WTC11 (cell line): ENCODE data around the gene FHOD3.

Experiments used
- CBFB ChIP-seq: sonication (generic); formaldehyde crosslinking; IDR thresholded peaks from 2 replicates; pipeline ENCODE4 v1.8.1; 2022; ENCODE audit warnings: mild to moderate bottlenecking, low read depth, missing genetic modification reagents
- TCF7 ChIP-seq: sonication (generic); formaldehyde crosslinking; IDR thresholded peaks from 2 replicates; pipeline ENCODE4 v1.8.0; 2022; ENCODE audit warnings: mild to moderate bottlenecking, low read depth, missing genetic modification reagents, moderate library complexity
- TEAD4 ChIP-seq: sonication (generic); formaldehyde crosslinking; IDR thresholded peaks from 2 replicates; pipeline ENCODE4 v1.8.0; 2022; ENCODE audit warnings: mild to moderate bottlenecking, missing genetic modification reagents
- ZNF121 ChIP-seq: sonication (generic); formaldehyde crosslinking; IDR thresholded peaks from 2 replicates; pipeline ENCODE4 v1.8.0; 2023; ENCODE audit warnings: missing genetic modification reagents
- TF ChIP-seq, protein P1 (sequence below): fragments of 200-600 bp; IDR thresholded peaks from 2 replicates; pipeline ENCODE4 v1.8.0; 2022; ENCODE audit warnings: antibody characterized with exemption
- TF ChIP-seq, protein P2 (sequence below): sonication (generic); formaldehyde crosslinking; IDR thresholded peaks from 2 replicates; pipeline ENCODE4 v1.8.1; 2022; ENCODE audit warnings: mild to moderate bottlenecking, missing genetic modification reagents, moderate library complexity, borderline replicate concordance
- TF ChIP-seq, protein P3 (sequence below): sonication (generic); formaldehyde crosslinking; IDR thresholded peaks from 2 replicates; pipeline ENCODE4 v1.8.1; 2023; ENCODE audit warnings: mild to moderate bottlenecking, missing genetic modification reagents, moderate library complexity
- TF ChIP-seq, protein P4 (sequence below): sonication (generic); formaldehyde crosslinking; IDR thresholded peaks from 2 replicates; pipeline ENCODE4 v1.8.0; 2022; ENCODE audit warnings: missing genetic modification reagents

DNA sequence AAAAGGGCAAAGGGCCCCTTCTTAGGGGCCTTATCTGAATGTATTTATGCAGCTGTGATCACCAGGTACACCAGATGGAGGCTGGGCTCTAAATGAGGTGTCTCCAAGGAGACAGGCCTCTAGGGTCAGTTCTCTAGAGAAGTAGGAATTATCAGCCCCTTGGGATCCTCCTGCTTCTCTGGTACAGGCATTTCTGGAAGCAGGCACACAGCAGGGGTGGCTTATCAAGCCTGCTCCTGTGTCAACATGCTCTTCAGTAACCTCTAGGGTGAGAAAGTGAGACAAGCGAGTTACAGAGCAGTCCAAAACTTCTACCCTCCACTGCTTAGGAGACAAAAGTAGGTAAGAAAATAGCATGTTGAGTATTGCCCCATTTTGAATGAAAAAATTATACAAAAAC lies 517.5 kb downstream of the FHOD3 start:
- TF ChIP-seq TCF7 (CRISPR knock-in tag) = no peak
- TF ChIP-seq, protein P1, sequence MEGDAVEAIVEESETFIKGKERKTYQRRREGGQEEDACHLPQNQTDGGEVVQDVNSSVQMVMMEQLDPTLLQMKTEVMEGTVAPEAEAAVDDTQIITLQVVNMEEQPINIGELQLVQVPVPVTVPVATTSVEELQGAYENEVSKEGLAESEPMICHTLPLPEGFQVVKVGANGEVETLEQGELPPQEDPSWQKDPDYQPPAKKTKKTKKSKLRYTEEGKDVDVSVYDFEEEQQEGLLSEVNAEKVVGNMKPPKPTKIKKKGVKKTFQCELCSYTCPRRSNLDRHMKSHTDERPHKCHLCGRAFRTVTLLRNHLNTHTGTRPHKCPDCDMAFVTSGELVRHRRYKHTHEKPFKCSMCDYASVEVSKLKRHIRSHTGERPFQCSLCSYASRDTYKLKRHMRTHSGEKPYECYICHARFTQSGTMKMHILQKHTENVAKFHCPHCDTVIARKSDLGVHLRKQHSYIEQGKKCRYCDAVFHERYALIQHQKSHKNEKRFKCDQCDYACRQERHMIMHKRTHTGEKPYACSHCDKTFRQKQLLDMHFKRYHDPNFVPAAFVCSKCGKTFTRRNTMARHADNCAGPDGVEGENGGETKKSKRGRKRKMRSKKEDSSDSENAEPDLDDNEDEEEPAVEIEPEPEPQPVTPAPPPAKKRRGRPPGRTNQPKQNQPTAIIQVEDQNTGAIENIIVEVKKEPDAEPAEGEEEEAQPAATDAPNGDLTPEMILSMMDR = no peak
- no peak for TF ChIP-seq ZNF121 (CRISPR knock-in tag)
- TF ChIP-seq, protein P2, sequence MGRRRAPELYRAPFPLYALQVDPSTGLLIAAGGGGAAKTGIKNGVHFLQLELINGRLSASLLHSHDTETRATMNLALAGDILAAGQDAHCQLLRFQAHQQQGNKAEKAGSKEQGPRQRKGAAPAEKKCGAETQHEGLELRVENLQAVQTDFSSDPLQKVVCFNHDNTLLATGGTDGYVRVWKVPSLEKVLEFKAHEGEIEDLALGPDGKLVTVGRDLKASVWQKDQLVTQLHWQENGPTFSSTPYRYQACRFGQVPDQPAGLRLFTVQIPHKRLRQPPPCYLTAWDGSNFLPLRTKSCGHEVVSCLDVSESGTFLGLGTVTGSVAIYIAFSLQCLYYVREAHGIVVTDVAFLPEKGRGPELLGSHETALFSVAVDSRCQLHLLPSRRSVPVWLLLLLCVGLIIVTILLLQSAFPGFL (CRISPR knock-in tag) = no peak
- TF ChIP-seq, protein P3, sequence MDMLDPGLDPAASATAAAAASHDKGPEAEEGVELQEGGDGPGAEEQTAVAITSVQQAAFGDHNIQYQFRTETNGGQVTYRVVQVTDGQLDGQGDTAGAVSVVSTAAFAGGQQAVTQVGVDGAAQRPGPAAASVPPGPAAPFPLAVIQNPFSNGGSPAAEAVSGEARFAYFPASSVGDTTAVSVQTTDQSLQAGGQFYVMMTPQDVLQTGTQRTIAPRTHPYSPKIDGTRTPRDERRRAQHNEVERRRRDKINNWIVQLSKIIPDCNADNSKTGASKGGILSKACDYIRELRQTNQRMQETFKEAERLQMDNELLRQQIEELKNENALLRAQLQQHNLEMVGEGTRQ (CRISPR knock-in tag) = no peak
- TF ChIP-seq, protein P4, sequence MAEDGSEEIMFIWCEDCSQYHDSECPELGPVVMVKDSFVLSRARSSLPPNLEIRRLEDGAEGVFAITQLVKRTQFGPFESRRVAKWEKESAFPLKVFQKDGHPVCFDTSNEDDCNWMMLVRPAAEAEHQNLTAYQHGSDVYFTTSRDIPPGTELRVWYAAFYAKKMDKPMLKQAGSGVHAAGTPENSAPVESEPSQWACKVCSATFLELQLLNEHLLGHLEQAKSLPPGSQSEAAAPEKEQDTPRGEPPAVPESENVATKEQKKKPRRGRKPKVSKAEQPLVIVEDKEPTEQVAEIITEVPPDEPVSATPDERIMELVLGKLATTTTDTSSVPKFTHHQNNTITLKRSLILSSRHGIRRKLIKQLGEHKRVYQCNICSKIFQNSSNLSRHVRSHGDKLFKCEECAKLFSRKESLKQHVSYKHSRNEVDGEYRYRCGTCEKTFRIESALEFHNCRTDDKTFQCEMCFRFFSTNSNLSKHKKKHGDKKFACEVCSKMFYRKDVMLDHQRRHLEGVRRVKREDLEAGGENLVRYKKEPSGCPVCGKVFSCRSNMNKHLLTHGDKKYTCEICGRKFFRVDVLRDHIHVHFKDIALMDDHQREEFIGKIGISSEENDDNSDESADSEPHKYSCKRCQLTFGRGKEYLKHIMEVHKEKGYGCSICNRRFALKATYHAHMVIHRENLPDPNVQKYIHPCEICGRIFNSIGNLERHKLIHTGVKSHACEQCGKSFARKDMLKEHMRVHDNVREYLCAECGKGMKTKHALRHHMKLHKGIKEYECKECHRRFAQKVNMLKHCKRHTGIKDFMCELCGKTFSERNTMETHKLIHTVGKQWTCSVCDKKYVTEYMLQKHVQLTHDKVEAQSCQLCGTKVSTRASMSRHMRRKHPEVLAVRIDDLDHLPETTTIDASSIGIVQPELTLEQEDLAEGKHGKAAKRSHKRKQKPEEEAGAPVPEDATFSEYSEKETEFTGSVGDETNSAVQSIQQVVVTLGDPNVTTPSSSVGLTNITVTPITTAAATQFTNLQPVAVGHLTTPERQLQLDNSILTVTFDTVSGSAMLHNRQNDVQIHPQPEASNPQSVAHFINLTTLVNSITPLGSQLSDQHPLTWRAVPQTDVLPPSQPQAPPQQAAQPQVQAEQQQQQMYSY (CRISPR knock-in tag) = no peak
- TF ChIP-seq CBFB (CRISPR knock-in tag) = no peak
- no peak for TF ChIP-seq TEAD4
